HG02840 (cell line): ENCODE data around the gene CIT.
"Not testable (repeated sequence)": the region's sequence is repeated elsewhere in the genome, so short reads cannot be mapped to it uniquely, and the experiment has no call there.

Source experiments
- ATAC-seq: cut with Tn5 transposase; IDR thresholded peaks from one replicate; pipeline ENCODE4 v1.9.1; 2021; ENCODE audit warnings: mild to moderate bottlenecking, moderate library complexity, moderate number of reproducible peaks; ENCODE audit not compliant: unreplicated experiment, low FRiP score

Gene CIT

DNA sequence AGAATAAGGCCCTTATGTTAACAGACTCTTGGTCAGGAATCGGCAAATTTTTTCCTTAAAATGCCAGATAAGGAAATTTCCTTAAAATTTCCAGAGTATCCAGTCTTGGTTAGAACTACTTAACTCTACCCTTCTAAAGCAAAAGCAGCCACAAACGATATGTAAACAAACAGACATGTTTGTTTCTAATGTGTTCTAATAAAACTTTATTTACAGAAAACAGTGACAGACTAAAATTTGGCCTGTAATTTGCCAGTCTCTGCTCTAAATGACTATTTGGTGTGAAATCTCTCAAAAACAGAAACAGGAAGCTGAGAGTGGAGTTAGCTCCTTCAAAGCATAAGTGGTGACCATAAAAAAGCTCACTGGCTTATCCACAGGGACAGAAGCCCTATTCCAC, 131.0 kb downstream of the CIT start:
- no peak for ATAC-seq

DNA sequence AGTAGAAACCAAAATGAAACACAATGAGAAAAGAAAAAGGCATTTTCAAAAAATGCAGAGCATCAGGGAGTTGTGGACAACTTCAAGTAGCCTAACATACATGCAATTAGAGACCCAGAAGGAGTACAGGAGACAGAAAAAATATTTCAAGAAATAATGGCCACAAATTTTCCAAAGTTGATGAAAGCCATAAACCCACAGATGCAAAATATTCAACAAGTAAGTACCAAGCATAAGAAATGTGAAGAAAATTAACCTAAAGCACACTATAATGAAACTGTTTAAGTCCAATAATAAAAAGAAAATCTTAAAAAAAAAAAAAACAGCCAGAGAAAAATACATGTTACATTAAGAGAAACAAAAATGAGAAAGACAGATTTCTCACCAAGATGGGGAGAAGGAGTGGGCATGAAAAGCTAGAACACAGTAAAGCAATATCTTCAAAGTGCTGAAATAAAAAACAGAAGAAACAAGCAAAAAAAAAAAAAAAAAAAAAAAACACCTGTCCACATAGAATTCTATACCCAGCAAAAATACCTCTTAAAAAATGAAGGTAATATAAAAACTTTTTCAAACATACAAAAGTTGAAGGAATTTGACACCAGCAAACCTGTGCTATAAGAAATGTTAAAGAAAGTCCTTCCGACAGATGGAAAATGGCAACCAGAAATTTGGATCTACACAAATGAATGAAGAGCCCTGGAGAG, 132.1 kb downstream of the CIT start:
- no peak for ATAC-seq

DNA sequence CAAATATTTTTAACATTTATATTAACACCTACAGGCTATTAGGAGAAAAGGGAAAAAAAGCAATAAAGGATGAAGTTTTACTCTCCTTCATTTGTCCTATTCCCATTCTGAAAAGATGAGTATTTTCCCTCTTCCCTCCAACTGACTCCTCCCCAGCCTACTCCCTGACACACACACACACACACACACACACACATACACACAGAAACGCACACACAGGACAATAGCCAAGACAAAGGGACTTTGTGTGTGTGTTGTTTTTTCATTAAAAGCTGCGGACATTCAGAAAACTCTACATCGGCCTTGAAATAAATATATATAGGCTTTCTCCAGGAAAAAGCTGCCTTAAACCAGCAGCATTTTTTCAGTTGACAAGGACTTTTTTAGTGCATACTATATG, 134.4 kb downstream of the CIT start:
- no peak for ATAC-seq

GRCh38 chr12:119740830-119741229, 136.3 kb downstream of the CIT start:
- ATAC-seq = no peak

DNA sequence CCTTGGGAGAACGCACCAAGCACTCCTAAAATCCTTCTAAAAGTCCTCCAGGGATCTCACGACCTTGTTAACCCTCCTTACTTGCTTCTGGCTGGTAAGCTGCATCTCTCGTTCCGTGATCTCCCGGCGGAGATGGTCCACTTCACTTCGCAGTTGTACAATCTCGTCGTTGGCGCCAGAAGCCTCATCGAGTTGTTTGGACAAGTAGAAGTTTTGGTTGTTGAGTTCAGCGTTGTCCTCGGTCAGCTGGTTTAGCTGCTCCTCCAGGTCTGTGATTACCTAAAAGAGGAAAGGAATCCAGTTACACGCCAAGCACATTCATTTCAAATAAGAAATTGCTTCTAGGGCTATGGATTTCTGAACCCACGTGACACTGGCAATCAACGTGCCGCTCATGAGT, 142.0 kb downstream of the CIT start:
- no peak for ATAC-seq

- no peak for ATAC-seq
These were observed 146.7 kb downstream of the CIT start for GRCh38 chr12:119730381-119730780.

DNA sequence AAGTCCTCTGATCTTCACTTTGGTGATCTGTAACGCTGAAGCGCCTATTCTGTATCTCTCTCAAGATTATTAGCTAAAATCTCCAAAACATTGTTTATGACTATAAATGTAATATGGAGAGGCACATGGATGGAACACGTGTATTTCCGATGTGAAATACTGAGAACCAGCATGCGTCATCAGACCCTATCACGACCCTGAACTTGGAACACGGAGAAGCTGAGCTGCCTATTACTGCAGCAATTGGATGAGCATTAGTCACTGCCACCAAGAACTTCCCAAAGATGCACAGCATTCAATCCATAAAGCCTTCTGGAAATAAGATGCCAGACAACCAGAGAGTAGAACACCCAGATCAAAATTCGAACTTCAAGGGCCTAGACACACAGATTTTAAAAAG, 147.2 kb downstream of the CIT start:
- no peak for ATAC-seq

DNA sequence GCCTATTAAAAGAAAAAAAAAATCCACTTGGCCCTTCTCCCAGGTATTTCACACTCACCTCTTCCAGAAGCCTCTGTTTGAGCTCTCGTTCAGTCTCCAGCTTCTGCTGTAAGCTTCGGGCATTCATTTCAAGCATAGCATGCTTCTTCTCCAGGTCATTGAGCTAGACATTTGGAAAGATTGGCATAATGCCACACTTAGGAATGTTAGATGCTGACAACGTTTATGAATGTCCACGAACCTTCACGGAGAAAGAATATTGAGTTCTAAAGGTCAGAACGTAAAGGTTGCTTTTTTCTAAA, 148.7 kb downstream of the CIT start:
- no peak for ATAC-seq

- no peak for ATAC-seq
These were observed 149.3 kb downstream of the CIT start for GRCh38 chr12:119727600-119728443.

DNA sequence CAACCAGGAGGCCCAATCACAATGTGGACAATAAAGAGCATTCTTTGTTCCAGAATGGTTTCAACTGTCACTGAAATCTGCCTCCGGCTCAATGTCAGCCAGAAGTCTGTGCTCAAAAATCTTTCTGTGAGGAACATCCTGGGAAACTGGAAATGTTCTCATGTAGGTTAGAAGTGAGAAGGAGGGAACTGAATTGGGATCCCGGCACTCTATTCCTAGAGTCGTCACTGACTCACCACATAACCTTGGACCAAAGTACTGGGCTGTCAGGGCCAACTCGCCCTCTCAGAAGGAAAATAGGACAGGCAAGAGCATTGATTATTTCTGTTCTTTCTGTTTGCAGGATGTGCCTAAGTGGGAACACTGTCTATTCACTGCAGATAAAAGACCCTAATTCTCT, 151.6 kb downstream of the CIT start:
- no peak for ATAC-seq

DNA sequence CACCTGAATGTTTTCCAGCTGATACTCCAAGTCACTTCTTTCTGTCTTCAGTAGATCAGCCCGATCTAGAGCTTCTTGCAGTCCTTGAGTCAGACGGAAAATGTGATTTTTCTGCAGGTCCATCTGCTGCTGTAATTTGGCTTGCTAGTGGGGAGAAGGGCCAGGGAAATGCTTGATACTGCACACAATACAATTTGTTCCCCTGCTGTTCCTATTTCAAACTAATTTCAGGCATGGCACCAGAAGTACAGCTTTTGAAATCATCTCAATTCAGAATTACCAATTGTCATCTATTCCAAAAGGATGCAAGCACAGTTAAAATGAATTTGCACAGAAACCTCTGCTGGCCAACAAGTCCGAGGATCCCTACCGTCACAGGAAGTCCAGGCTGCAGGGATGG, 155.8 kb downstream of the CIT start:
- ATAC-seq = no peak

DNA sequence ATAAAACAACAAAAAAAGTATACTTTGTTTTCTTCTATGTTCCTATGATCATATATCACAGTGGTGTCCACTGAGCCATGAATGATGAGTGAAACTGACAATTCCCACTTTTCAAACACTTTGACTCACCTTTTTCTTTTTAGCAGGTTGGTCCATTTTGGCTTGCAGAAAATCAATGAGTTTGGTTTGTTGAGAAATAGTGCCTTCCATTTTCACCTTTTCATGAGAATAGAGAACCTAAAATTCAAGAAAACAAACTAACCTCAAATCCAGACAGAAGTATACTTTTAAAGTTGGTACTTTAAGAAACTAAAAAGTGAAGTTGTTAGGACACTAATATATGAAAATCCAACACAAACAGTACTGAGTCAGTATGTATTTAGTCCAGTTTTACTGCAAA, 156.8 kb downstream of the CIT start:
- ATAC-seq = no peak

- no peak for ATAC-seq
These were observed 159.0 kb downstream of the CIT start for GRCh38 chr12:119718141-119718540.

DNA sequence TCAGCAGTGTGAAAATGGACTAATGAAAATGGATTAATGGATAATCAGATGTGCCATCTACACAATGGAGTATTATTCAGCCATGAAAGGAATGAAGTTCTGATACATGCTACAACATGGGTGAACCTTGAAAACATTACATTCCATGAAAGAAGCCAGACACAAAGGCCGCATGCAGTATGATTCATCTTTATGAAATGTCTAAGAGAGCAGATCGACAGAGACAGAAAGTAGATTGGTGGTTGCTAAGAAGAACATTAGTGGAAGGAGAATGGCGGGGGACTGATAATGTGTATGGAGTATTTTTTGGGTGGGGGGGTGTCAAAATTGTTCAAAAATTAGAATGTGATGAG, 161.9 kb downstream of the CIT start:
- ATAC-seq = no peak

DNA sequence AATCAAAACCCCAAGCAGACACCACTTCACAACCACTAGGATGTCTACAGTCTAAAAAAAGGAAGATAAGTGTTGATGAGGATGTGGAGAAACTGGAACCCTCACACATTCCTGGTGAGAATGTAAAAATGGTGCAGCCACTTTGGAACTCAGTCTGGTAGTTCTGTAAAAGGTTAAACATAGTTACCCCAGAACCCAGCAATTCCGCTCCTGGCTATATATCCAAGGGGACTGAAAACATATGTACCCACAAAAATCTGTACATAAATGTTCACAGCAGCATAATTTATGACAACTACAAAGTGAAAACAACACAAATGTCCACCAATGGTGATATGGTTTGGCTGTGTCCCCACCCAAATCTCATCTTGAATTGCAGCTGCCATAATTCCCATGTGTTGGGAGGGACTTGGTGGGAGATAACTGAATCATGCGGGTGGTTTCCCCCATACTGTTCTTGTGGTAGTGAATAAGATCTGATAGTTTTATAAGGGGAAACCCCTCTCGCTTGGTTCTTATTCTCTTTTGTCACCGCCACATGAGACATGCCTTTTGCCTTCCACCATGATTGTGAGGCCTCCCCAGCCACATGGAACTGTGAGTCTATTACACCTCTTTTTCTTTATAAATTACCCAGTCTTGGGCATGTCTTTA, 162.4 kb downstream of the CIT start:
- no peak for ATAC-seq

GRCh38 chr12:119713551-119714031, 163.5 kb downstream of the CIT start:
- ATAC-seq = no peak

- no peak for ATAC-seq
These were observed 164.4 kb downstream of the CIT start for GRCh38 chr12:119712721-119713120.

DNA sequence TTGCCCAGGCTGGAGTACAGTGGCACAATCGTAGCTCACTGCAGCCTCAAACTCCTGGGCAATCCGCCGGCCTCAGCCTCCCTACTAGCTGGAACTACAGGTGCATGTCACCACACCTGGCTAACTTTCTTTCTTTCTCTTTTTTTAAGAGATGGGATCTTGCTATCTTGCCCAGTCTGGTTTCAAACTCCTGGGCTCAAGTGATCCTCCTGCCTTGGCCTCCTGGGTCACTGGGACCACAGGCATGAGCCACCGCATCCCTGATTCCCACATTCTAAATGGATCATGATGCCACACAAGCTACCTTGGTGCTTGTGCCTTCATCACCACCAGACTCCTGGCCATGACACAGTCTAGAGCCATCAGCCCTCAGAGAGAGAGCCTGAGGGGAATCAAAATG, 165.4 kb downstream of the CIT start:
- ATAC-seq = no peak

DNA sequence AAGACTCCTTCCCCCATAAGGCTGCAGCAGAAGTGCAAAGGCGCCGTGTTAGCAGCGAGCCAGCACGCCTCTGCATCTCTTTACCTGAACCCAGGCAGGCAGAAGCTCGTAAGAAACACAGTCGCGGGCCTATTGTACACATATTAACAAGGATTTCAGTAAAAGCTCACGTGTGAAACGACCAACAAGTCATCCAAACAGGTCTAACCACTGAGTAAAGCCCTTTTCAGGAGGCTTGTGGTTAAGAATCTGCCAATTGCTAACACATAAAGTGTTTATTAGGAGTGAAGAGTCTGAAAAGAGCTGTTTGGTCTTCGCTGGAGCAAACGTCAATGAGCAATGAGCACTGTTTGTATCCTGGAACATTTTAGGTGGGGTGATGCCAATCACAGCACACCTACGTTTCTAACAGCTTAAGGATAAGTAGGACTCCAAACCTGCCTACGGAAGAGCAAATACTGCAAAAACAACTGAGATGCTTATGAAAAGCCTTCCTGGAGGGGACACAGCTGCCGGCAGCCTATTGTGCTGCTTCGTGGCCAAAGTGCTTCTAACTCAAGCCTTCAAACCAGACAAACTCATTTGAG, 166.1 kb downstream of the CIT start:
- ATAC-seq = no peak

- ATAC-seq = no peak
These were observed 166.7 kb downstream of the CIT start for GRCh38 chr12:119710374-119710964.

DNA sequence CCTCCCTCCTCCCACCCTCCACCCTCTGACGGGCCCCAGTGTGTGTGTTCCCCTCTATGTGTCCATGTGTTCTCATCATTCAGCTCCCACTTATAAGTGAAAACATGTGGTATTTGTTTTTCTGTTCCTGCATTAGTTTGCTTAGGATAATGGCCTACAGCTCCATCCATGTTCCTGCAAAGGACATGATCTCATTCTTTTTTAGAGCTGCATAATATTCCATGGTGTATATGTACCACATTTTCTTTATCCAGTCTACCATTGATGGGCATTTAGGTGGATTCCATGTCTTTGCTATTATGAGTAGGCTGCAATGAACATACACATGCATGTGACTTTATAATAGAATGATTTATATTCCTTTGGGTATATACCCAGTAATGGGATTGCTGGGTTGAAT, 170.7 kb downstream of the CIT start:
- ATAC-seq = not testable (repeated sequence)
